Kidney tubule cell (primary cell): ENCODE measurements around the gene GLG1.

ENCODE experiments used
- DNase-seq: peaks from one replicate; pipeline ENCODE4 v3.0.0-alpha.2; 2018; ENCODE audit warnings: low spot score

The GLG1 gene

GRCh38 chr16:74472540-74472939 is 134.4 kb downstream of the GLG1 start:
- DNase-seq = no peak

- no peak for DNase-seq
Observed at GRCh38 chr16:74472010-74472409, 134.9 kb downstream of the GLG1 start.

- DNase-seq = no peak
Observed at GRCh38 chr16:74469946-74470478, 136.9 kb downstream of the GLG1 start.

GRCh38 chr16:74468807-74469525 is 137.9 kb downstream of the GLG1 start:
- DNase-seq = no peak

GRCh38 chr16:74466872-74467271 is 140.0 kb downstream of the GLG1 start:
- DNase-seq = no peak

- DNase-seq = no peak
Observed at GRCh38 chr16:74465851-74466685, 140.8 kb downstream of the GLG1 start.

GRCh38 chr16:74465281-74465680 is 141.6 kb downstream of the GLG1 start:
- no peak for DNase-seq

GRCh38 chr16:74463888-74464287 is 143.0 kb downstream of the GLG1 start:
- no peak for DNase-seq

- DNase-seq = peak; percentile 86
Observed at GRCh38 chr16:74462361-74462760, 144.6 kb downstream of the GLG1 start.

GRCh38 chr16:74461826-74462225 is 145.1 kb downstream of the GLG1 start:
- no peak for DNase-seq

- DNase-seq = no peak
Observed at GRCh38 chr16:74460542-74460941, 146.4 kb downstream of the GLG1 start.

GRCh38 chr16:74456290-74456625 is 150.7 kb downstream of the GLG1 start:
- DNase-seq = no peak

GRCh38 chr16:74455619-74456289 is 151.2 kb downstream of the GLG1 start:
- no peak for DNase-seq

GRCh38 chr16:74455213-74455612 is 151.7 kb downstream of the GLG1 start:
- DNase-seq = no peak

GRCh38 chr16:74451951-74452758 is 154.8 kb downstream of the GLG1 start:
- peak; percentile 83 for DNase-seq

GRCh38 chr16:74450967-74451760 is 155.8 kb downstream of the GLG1 start:
- no peak for DNase-seq

GRCh38 chr16:74450236-74450635 is 156.7 kb downstream of the GLG1 start:
- DNase-seq = no peak

- DNase-seq = peak; percentile 78
Observed at GRCh38 chr16:74449470-74449869, 157.4 kb downstream of the GLG1 start.

- DNase-seq = peak; percentile 91
Observed at GRCh38 chr16:74448990-74449389, 157.9 kb downstream of the GLG1 start.

- DNase-seq = no peak
Observed at GRCh38 chr16:74447578-74447977, 159.3 kb downstream of the GLG1 start.

- no peak for DNase-seq
Observed at GRCh38 chr16:74446866-74447265, 160.0 kb downstream of the GLG1 start.
